CD4-positive, alpha-beta memory T cell (primary cell): ENCODE results near the gene RBM7. TPM values are rescaled to one million over a fixed set of nuclear protein-coding genes. Genes with fewer than 3 reads are reported as not detected.

Source experiments
- CTCF ChIA-PET: fragments of 350-600 bp; sonication (Branson Sonifier 250); formaldehyde crosslinking; loops from one replicate; lab custom pipeline; 2021; ENCODE audit warnings: inconsistent platforms; ENCODE audit not compliant: partially characterized antibody; lab: Charles Lee
- POLR2A ChIA-PET: fragments of 350-600 bp; sonication (Branson Sonifier 250); formaldehyde crosslinking; loops from one replicate; lab custom pipeline; 2021; ENCODE audit not compliant: partially characterized antibody; lab: Charles Lee
- DNase-seq, 5 donors: peaks; one replicate each; pipeline versions ENCODE4 v3.0.0 to v3.0.0-alpha.2; 2020 to 2022; ENCODE audit warnings: mixed read lengths in 1 of 5
- H3K27ac ChIP-seq: one replicate; pipeline ENCODE4 v1.7.0; 2013; ENCODE audit warnings: low read depth, low read length
- H3K27me3 ChIP-seq: 2 replicates; pipeline ENCODE4 v1.7.0; 2013; ENCODE audit warnings: mild to moderate bottlenecking, low read length, moderate library complexity; ENCODE audit not compliant: insufficient read depth
- H3K36me3 ChIP-seq: 2 replicates; pipeline ENCODE4 v1.7.0; 2013; ENCODE audit warnings: mild to moderate bottlenecking, low read length, moderate library complexity; ENCODE audit not compliant: insufficient read depth
- H3K4me1 ChIP-seq: 2 replicates; pipeline ENCODE4 v1.7.0; 2013; ENCODE audit warnings: mild to moderate bottlenecking, low read length, moderate library complexity; ENCODE audit not compliant: insufficient read depth
- H3K4me3 ChIP-seq, 2 donors: one replicate each; pipeline ENCODE4 v1.7.0; 2013; ENCODE audit warnings: low read length in 2 of 2, mild to moderate bottlenecking in 1 of 2
- H3K9me3 ChIP-seq, 2 donors: one replicate each; pipeline ENCODE4 v1.7.0; 2013; ENCODE audit warnings: low read length in 2 of 2, control low read depth in 1 of 2; ENCODE audit not compliant: control insufficient read depth in 1 of 2
- H3K27ac Mint-ChIP-seq, 7 donors: one replicate each; pipeline ENCODE4 v1.8.0; 2020 to 2021; ENCODE audit warnings: mixed read lengths in 7 of 7, mild to moderate bottlenecking in 6 of 7, inconsistent platforms in 3 of 7, moderate library complexity in 3 of 7
- H3K27me3 Mint-ChIP-seq, 2 donors: one replicate each; pipeline ENCODE4 v1.8.0; 2020 to 2021; ENCODE audit warnings: mixed read lengths in 2 of 2
- H3K36me3 Mint-ChIP-seq, 2 donors: one replicate each; pipeline ENCODE4 v1.8.0; 2020 to 2021; ENCODE audit warnings: mixed read lengths in 2 of 2, inconsistent platforms in 1 of 2, mild to moderate bottlenecking in 1 of 2
- H3K4me1 Mint-ChIP-seq, 4 donors: one replicate each; pipeline ENCODE4 v1.8.0; 2020 to 2021; ENCODE audit warnings: mixed read lengths in 4 of 4, mild to moderate bottlenecking in 1 of 4
- H3K4me3 Mint-ChIP-seq, 8 donors: one replicate each; pipeline ENCODE4 v1.8.0; 2020 to 2021; ENCODE audit warnings: mixed read lengths in 8 of 8, mild to moderate bottlenecking in 7 of 8, moderate library complexity in 6 of 8, inconsistent platforms in 3 of 8
- H3K9me3 Mint-ChIP-seq, 8 donors: one replicate each; pipeline ENCODE4 v1.8.0; 2020 to 2021; ENCODE audit warnings: mixed read lengths in 8 of 8, mild to moderate bottlenecking in 5 of 8, inconsistent platforms in 3 of 8, moderate library complexity in 1 of 8
- intact Hi-C: fragments of 100-400 bp; cut with micrococcal nuclease; formaldehyde crosslinking; loops from one replicate; pipeline ENCODE4 v1.15.1; 2023
- polyA plus RNA-seq, 2 donors: library from polyadenylated mRNA; unstranded; fragments of 300-500 nt; fragmentation: Illumina TruSeq; gene quantifications; one replicate each; pipeline ENCODE4 v1.2.3, GENCODE V29; 2021
- total RNA-seq, 2 experiments: library from RNA; stranded (reverse); gene quantifications; one replicate each; pipeline ENCODE4 v1.2.3, GENCODE V29; 2021

Gene RBM7
- total and polyA plus RNA-seq, 4 experiments from 2014 or later, result 23.1 to 43.0 (median 37.8) TPM

- POLR2A ChIA-PET, result interaction anchor here (0.6 kb wide), 1 partner anchor 96 kb away, joined by 3 read pairs; no protein-coding TSS in a partner anchor
- CTCF ChIA-PET, result no interaction called here
Measured at GRCh38 chr11:114366331-114367243, 33.9 kb upstream of the RBM7 start.

DNA sequence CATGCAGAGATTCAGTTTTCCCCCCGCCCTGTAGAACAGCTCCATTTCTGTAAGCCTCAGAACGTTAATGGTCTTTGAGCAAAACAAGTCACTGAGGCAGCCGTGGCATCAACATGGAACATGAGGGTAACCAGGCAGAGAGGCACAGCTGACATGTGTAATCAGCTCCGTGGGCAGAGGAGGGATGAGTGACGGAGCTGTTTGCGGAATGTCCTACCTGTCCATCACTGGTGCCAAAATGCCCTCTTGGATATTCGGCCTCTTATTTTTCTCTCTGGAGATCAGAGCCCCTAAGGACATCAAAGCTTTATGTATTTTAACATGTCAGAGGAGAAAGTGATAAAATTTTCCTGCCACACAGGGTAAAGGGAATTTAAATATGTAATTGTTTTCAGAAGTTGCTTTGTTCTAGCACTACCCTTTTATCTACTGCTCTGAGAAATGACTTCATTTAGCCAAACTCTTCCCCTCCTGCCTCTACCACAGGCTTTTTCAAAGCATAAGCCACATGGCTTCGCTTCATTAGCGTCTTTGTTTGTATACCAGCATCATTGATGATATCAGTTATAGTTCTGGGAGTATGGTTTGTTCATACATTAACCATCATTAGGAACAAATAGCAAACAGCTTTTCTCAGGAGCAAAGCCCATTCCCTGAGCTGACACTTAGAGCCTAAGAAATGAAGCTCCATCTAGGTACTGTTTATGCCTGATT lies 33.1 kb upstream of the RBM7 start:
- Mint-ChIP-seq H3K27me3 (peaks cover 19 to 26% of the 10 kb centered on the region in 2 donors), H3K4me1 (no peaks in the 10 kb centered on the region), H3K36me3 (no peaks in the 10 kb centered on the region), H3K9me3 (no peaks in the 10 kb centered on the region), H3K27ac (peak overlapping the region in 1 of 7 donors; percentile 72), H3K4me3 (no peak overlapping the region)
- no peaks in the 10 kb centered on the region for H3K36me3 ChIP-seq
- intact Hi-C loops, result no loop called here
- H3K9me3 ChIP-seq, result no peaks in the 10 kb centered on the region
- no peak overlapping the region for H3K4me3 ChIP-seq
- DNase-seq, result no peak
- H3K4me1 ChIP-seq, result no peaks in the 10 kb centered on the region
- no peak overlapping the region for H3K27ac ChIP-seq
- H3K27me3 ChIP-seq, result no peaks in the 10 kb centered on the region
- ChIA-PET CTCF (interaction anchor here (1.1 kb wide), 1 partner anchor 15 kb away, joined by 3 read pairs; no protein-coding TSS in a partner anchor), POLR2A (interaction anchor here (0.6 kb wide), 1 partner anchor 96 kb away, joined by 3 read pairs; no protein-coding TSS in a partner anchor)

More at GRCh38 chr11:114366331-114367243, 33.9 kb upstream of the RBM7 start:
- intact Hi-C loops, result no loop called here
- no peak overlapping the region for H3K27ac Mint-ChIP-seq
- no peaks in the 10 kb centered on the region for H3K4me1 ChIP-seq
- H3K27me3 Mint-ChIP-seq, result peaks cover 14 to 25% of the 10 kb centered on the region in 2 donors
- no peak overlapping the region for H3K4me3 ChIP-seq
- DNase-seq, result no peak
- H3K9me3 ChIP-seq, result no peaks in the 10 kb centered on the region
- H3K4me1 Mint-ChIP-seq, result no peaks in the 10 kb centered on the region
- no peaks in the 10 kb centered on the region for H3K36me3 ChIP-seq
- no peaks in the 10 kb centered on the region for H3K27me3 ChIP-seq
- no peaks in the 10 kb centered on the region for H3K36me3 Mint-ChIP-seq
- H3K9me3 Mint-ChIP-seq, result no peaks in the 10 kb centered on the region
- no peak overlapping the region for H3K4me3 Mint-ChIP-seq
- no peak overlapping the region for H3K27ac ChIP-seq

DNA sequence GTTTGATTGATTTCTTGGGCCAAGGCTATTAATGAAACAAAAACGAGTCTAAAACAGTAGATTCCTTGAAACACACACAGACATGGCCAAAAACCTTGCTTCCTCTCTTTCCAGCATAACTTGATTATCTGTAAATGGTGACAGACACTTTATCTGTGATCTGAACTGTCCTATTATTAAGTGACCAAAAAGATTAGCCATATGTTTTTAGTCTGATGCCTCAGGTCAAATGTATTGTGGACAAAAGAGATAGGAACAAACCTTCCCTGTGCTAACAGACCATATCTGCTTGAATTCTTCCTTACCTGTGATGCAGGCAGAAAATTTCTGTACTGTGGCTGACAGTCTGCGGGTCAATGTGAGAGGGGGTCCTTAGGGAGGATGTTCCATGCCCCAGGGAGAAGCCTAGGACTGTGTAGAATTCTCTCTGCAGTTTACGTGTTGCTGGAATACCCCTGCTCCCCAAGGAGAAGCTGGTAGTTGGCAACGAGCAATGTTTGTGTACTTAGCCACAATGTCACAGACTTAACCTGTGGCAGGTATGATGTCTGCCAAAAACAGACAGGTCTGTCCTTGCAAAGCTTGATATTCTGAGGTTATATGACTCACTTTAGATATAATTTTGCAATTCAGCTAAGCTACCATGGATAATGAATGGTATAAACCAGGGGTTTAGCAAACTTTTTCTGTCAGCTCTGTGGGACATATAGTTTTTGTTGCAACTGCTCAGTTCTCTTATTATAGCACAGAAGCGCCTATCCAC lies 31.4 kb upstream of the RBM7 start:
- Histone ChIP-seq H3K36me3 (no peaks in the 10 kb centered on the region), H3K4me1 (no peaks in the 10 kb centered on the region), H3K4me3 (no peak overlapping the region), H3K27ac (no peak overlapping the region), H3K9me3 (no peaks in the 10 kb centered on the region), H3K27me3 (no peaks in the 10 kb centered on the region)
- H3K4me3 Mint-ChIP-seq, result no peak overlapping the region
- peaks cover 19 to 27% of the 10 kb centered on the region in 2 donors for H3K27me3 Mint-ChIP-seq
- H3K36me3 Mint-ChIP-seq, result no peaks in the 10 kb centered on the region
- intact Hi-C loops, result no loop called here
- no peak for DNase-seq
- CTCF ChIA-PET, result no interaction called here
- H3K9me3 Mint-ChIP-seq, result peaks cover 0 to 1% (median 0%) of the 10 kb centered on the region in 8 donors
- no peak overlapping the region for H3K27ac Mint-ChIP-seq
- POLR2A ChIA-PET, result no interaction called here
- H3K4me1 Mint-ChIP-seq, result no peaks in the 10 kb centered on the region

- no peak for DNase-seq
- intact Hi-C loops, result no loop called here
- H3K4me3 ChIP-seq, result no peak overlapping the region
- Mint-ChIP-seq H3K9me3 (peaks cover 0 to 1% (median 0%) of the 10 kb centered on the region in 8 donors), H3K4me1 (peaks cover 0 to 2% (median 0%) of the 10 kb centered on the region in 4 donors), H3K27ac (no peak overlapping the region), H3K36me3 (no peaks in the 10 kb centered on the region), H3K27me3 (peaks cover 17 to 20% of the 10 kb centered on the region in 2 donors), H3K4me3 (no peak overlapping the region)
- no peaks in the 10 kb centered on the region for H3K36me3 ChIP-seq
- no peaks in the 10 kb centered on the region for H3K4me1 ChIP-seq
- no peak overlapping the region for H3K27ac ChIP-seq
- no peaks in the 10 kb centered on the region for H3K9me3 ChIP-seq
- H3K27me3 ChIP-seq, result no peaks in the 10 kb centered on the region
- POLR2A ChIA-PET, result no interaction called here
- CTCF ChIA-PET, result no interaction called here
Measured at GRCh38 chr11:114375052-114375451, 25.4 kb upstream of the RBM7 start.

GRCh38 chr11:114377612-114378267 lies 22.7 kb upstream of the RBM7 start:
- intact Hi-C loops, result no loop called here
- H3K27me3 Mint-ChIP-seq, result peaks cover 14 to 18% of the 10 kb centered on the region in 2 donors

GRCh38 chr11:114379394-114380069 lies 20.9 kb upstream of the RBM7 start:
- ChIA-PET CTCF (no interaction called here), POLR2A (no interaction called here)
- intact Hi-C loops, result no loop called here
- H3K9me3 ChIP-seq, result no peaks in the 10 kb centered on the region
- Mint-ChIP-seq H3K27ac (no peak overlapping the region), H3K27me3 (peaks cover 14 to 16% of the 10 kb centered on the region in 2 donors), H3K9me3 (peaks cover 0 to 8% (median 3%) of the 10 kb centered on the region in 8 donors), H3K36me3 (no peaks in the 10 kb centered on the region), H3K4me1 (peaks cover 0 to 10% (median 2%) of the 10 kb centered on the region in 4 donors), H3K4me3 (no peak overlapping the region)
- H3K36me3 ChIP-seq, result no peaks in the 10 kb centered on the region
- H3K27me3 ChIP-seq, result no peaks in the 10 kb centered on the region
- DNase-seq, result no peak
- no peak overlapping the region for H3K4me3 ChIP-seq
- H3K4me1 ChIP-seq, result no peaks in the 10 kb centered on the region
- no peak overlapping the region for H3K27ac ChIP-seq

More at GRCh38 chr11:114377612-114378267, 22.7 kb upstream of the RBM7 start:
- ChIA-PET CTCF (no interaction called here), POLR2A (no interaction called here)
- no peak overlapping the region for H3K27ac Mint-ChIP-seq
- Histone ChIP-seq H3K4me1 (no peaks in the 10 kb centered on the region), H3K27me3 (no peaks in the 10 kb centered on the region), H3K27ac (no peak overlapping the region), H3K36me3 (no peaks in the 10 kb centered on the region), H3K4me3 (no peak overlapping the region), H3K9me3 (no peaks in the 10 kb centered on the region)
- no peak for DNase-seq
- no peak overlapping the region for H3K4me3 Mint-ChIP-seq
- H3K4me1 Mint-ChIP-seq, result peaks cover 0 to 10% (median 2%) of the 10 kb centered on the region in 4 donors
- no peaks in the 10 kb centered on the region for H3K36me3 Mint-ChIP-seq
- peaks cover 0 to 1% (median 0%) of the 10 kb centered on the region in 8 donors for H3K9me3 Mint-ChIP-seq
